ENCODE measurements around the gene KLLN. TPM values are rescaled to one million over a fixed set of nuclear protein-coding genes. Genes with fewer than 3 reads are reported as not detected.

KLLN gene
- total and polyA plus RNA-seq, 9 of the 15 experiments (the other 6 are each of a cell fraction or from before 2014, with no cell fraction given), result 0.07 to 0.40 (median 0.25) TPM

GRCh38 chr10:87861953-87862678 is 1.2 kb downstream of the KLLN start (continued):
- TF ChIP-seq PRDM10 (IDR thresholded peaks at IDR 0.05; ENCODE audit: partially characterized antibody), result peak; percentile 20
- TF ChIP-seq HNRNPUL1 (IDR thresholded peaks at IDR 0.05; ENCODE audit: low read length), result no peak
- no peak for TF ChIP-seq DEAF1 (CRISPR knock-in tag; IDR thresholded peaks at IDR 0.05)
- no peak; the same call in 1 of the 2 replicates for TF ChIP-seq ZFX (CRISPR knock-in tag; IDR thresholded peaks at IDR 0.05)
- no peak for TF ChIP-seq CHD4 (IDR thresholded peaks at IDR 0.05; ENCODE audit: insufficient read depth, insufficient replicate concordance, low read depth, low read length, poor library complexity, severe bottlenecking)
- TF ChIP-seq ZBTB40 (IDR thresholded peaks at IDR 0.05), result peak; percentile 66
- TF ChIP-seq ZBTB40 (CRISPR knock-in tag; IDR thresholded peaks at IDR 0.05), result no peak
- TF ChIP-seq TEAD1 (CRISPR knock-in tag; IDR thresholded peaks at IDR 0.05), result no peak
